HEK293 (cell line): Measurements from ENCODE around the gene FZD2.

ENCODE experiments used
- HOXA7 ChIP-seq: sonication (generic); formaldehyde crosslinking; IDR thresholded peaks from 2 replicates; pipeline ENCODE4 v1.8.1; 2022; ENCODE audit warnings: missing genetic modification reagents, borderline replicate concordance
- SALL2 ChIP-seq: fragments of 450-650 bp; formaldehyde crosslinking; IDR thresholded peaks from 2 replicates; pipeline ENCODE4 v1.5.0; 2017; ENCODE audit warnings: missing biosample characterization, mild to moderate bottlenecking, missing genetic modification characterization, borderline replicate concordance
- TCF7L2 ChIP-seq: IDR thresholded peaks from 2 replicates; pipeline ENCODE4 v1.6.1; 2011; ENCODE audit warnings: low read depth, mild to moderate bottlenecking, inconsistent platforms, low read length, moderate library complexity, borderline replicate concordance
- WT1 ChIP-seq: fragments of 450-650 bp; formaldehyde crosslinking; IDR thresholded peaks from 2 replicates; pipeline ENCODE4 v1.5.1; 2016; ENCODE audit warnings: missing biosample characterization, missing genetic modification characterization
- ZBTB20 ChIP-seq: fragments of 450-650 bp; formaldehyde crosslinking; IDR thresholded peaks from 2 replicates; pipeline ENCODE4 v1.5.1; 2016; ENCODE audit warnings: missing biosample characterization, missing genetic modification characterization
- ZNF133 ChIP-seq: fragments of 450-650 bp; formaldehyde crosslinking; IDR thresholded peaks from 2 replicates; pipeline ENCODE4 v1.5.1; 2016; ENCODE audit warnings: missing biosample characterization, missing genetic modification characterization
- ZNF274 ChIP-seq, 2 experiments: fragments of 200-500 bp in 1 of 2; fragments of 450-650 bp in 1 of 2; sonication (Bioruptor generic) in 1 of 2; formaldehyde crosslinking in 1 of 2; IDR thresholded peaks; 2 replicates each; pipeline versions ENCODE4 v1.5.1 to v1.6.1; 2014 to 2016; ENCODE audit warnings: borderline replicate concordance in 1 of 2, inconsistent platforms in 1 of 2, low read length in 1 of 2, missing biosample characterization in 1 of 2, missing genetic modification characterization in 1 of 2
- TF ChIP-seq, protein P1 (sequence below): fragments of 450-650 bp; formaldehyde crosslinking; IDR thresholded peaks from 2 replicates; pipeline ENCODE4 v1.5.1; 2016; ENCODE audit warnings: missing biosample characterization, missing genetic modification characterization
- TF ChIP-seq, protein P2 (sequence below): fragments of 450-650 bp; formaldehyde crosslinking; IDR thresholded peaks from 2 replicates; pipeline ENCODE4 v1.5.1; 2016; ENCODE audit warnings: missing biosample characterization, missing genetic modification characterization, borderline replicate concordance
- TF ChIP-seq, protein P3 (sequence below): fragments of 450-650 bp; formaldehyde crosslinking; IDR thresholded peaks from 2 replicates; pipeline ENCODE4; 2016; ENCODE audit warnings: missing biosample characterization, missing genetic modification characterization

DNA sequence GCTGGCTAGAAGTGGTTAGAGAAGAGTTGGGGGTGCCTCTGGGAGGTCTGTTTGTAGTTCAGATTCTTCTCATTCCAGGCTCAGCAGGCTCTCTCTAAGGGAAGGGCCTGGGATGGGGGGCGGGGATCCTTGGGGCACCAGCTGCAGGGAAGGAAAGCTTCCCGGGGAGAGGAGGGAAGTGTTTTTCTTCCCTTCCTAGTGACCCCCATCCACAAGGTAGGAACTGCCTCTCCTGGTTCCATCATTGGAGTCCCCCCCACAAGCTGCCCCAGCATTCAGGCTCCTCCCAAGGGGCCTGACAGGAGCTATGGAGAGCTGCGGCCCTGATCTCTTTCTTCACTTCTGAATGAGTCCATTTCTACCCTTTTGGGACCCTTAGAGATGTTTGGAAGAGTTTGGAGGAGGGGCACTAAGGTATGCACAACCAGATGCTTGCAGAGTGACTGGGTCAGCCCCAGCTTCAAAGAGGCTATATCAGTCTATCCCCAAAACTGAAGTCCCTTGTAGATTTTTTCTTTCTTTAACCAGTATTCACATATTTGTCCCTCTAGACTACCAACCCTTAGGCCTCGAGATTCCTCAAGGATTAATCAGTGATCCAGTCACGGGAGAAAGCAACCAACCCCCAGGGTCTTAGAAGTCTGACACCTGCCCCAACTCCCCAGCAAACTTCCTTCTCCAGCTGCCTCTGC lies 13.9 kb upstream of the FZD2 start:
- TF ChIP-seq, protein P1, sequence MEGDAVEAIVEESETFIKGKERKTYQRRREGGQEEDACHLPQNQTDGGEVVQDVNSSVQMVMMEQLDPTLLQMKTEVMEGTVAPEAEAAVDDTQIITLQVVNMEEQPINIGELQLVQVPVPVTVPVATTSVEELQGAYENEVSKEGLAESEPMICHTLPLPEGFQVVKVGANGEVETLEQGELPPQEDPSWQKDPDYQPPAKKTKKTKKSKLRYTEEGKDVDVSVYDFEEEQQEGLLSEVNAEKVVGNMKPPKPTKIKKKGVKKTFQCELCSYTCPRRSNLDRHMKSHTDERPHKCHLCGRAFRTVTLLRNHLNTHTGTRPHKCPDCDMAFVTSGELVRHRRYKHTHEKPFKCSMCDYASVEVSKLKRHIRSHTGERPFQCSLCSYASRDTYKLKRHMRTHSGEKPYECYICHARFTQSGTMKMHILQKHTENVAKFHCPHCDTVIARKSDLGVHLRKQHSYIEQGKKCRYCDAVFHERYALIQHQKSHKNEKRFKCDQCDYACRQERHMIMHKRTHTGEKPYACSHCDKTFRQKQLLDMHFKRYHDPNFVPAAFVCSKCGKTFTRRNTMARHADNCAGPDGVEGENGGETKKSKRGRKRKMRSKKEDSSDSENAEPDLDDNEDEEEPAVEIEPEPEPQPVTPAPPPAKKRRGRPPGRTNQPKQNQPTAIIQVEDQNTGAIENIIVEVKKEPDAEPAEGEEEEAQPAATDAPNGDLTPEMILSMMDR, result no peak
- TF ChIP-seq ZNF133 (tag by site-specific recombination) (no peak), ZNF274 (IDR thresholded peaks at IDR 0.05; ENCODE audit: low read length) (no peak), ZNF274 (tag by site-specific recombination; IDR thresholded peaks at IDR 0.05; ENCODE audit: borderline replicate concordance) (no peak), ZBTB20 (no peak), SALL2 (tag by site-specific recombination) (no peak), TCF7L2 (no peak), HOXA7 (CRISPR knock-in tag) (no peak), WT1 (no peak)
- TF ChIP-seq, protein P2, sequence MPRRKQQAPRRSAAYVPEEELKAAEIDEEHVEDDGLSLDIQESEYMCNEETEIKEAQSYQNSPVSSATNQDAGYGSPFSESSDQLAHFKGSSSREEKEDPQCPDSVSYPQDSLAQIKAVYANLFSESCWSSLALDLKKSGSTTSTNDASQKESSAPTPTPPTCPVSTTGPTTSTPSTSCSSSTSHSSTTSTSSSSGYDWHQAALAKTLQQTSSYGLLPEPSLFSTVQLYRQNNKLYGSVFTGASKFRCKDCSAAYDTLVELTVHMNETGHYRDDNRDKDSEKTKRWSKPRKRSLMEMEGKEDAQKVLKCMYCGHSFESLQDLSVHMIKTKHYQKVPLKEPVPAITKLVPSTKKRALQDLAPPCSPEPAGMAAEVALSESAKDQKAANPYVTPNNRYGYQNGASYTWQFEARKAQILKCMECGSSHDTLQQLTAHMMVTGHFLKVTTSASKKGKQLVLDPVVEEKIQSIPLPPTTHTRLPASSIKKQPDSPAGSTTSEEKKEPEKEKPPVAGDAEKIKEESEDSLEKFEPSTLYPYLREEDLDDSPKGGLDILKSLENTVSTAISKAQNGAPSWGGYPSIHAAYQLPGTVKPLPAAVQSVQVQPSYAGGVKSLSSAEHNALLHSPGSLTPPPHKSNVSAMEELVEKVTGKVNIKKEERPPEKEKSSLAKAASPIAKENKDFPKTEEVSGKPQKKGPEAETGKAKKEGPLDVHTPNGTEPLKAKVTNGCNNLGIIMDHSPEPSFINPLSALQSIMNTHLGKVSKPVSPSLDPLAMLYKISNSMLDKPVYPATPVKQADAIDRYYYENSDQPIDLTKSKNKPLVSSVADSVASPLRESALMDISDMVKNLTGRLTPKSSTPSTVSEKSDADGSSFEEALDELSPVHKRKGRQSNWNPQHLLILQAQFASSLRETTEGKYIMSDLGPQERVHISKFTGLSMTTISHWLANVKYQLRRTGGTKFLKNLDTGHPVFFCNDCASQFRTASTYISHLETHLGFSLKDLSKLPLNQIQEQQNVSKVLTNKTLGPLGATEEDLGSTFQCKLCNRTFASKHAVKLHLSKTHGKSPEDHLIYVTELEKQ (tag by site-specific recombination), result no peak
- TF ChIP-seq, protein P3, sequence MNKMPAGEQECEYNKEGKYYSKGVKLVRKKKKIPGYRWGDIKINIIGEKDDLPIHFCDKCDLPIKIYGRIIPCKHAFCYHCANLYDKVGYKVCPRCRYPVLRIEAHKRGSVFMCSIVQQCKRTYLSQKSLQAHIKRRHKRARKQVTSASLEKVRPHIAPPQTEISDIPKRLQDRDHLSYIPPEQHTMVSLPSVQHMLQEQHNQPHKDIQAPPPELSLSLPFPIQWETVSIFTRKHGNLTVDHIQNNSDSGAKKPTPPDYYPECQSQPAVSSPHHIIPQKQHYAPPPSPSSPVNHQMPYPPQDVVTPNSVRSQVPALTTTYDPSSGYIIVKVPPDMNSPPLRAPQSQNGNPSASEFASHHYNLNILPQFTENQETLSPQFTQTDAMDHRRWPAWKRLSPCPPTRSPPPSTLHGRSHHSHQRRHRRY (tag by site-specific recombination), result no peak
